ENCODE data around the gene CD300LB. TPM values are rescaled to one million over a fixed set of nuclear protein-coding genes. Genes with fewer than 3 reads are reported as not detected.
A peak's percentile ranks its signal among the peaks of the same experiment; 100 is the strongest.

CD300LB gene
- total RNA-seq, 1 experiment from 2014 or later, result not detected

DNA sequence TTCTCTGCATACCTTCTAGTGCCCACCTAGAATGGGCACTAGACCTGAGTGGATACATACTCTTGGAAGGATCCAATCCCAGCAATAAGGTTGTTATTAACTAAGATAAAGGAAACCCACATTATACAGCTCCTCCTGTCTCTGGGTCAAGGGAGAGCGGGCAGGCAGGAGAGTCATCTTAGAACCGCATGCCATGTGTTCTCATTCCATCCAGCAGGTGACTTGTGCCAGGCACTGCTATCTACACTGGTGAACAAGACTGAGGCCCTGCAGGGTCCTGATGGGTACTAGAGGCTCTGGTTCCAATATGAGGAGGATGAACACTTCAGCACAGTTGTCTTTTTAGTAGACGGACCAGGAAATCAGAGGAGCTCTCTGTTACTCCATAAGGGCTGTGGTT, 41.9 kb upstream of the CD300LB start:
- no peak for DNase-seq (ENCODE audit: low spot score)
- peaks cover 10% of the 10 kb centered on the region for H3K9me3 Mint-ChIP-seq
- CTCF ChIA-PET, result interaction anchor here (0.6 to 1.0 kb wide), 6 partner anchors 19 to 172 kb away, joined by 3 to 5 read pairs (median 3); partner anchors contain the start of gene CD300LD
- TF ChIP-seq, protein P1, sequence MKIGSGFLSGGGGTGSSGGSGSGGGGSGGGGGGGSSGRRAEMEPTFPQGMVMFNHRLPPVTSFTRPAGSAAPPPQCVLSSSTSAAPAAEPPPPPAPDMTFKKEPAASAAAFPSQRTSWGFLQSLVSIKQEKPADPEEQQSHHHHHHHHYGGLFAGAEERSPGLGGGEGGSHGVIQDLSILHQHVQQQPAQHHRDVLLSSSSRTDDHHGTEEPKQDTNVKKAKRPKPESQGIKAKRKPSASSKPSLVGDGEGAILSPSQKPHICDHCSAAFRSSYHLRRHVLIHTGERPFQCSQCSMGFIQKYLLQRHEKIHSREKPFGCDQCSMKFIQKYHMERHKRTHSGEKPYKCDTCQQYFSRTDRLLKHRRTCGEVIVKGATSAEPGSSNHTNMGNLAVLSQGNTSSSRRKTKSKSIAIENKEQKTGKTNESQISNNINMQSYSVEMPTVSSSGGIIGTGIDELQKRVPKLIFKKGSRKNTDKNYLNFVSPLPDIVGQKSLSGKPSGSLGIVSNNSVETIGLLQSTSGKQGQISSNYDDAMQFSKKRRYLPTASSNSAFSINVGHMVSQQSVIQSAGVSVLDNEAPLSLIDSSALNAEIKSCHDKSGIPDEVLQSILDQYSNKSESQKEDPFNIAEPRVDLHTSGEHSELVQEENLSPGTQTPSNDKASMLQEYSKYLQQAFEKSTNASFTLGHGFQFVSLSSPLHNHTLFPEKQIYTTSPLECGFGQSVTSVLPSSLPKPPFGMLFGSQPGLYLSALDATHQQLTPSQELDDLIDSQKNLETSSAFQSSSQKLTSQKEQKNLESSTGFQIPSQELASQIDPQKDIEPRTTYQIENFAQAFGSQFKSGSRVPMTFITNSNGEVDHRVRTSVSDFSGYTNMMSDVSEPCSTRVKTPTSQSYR (CRISPR knock-in tag; IDR thresholded peaks at IDR 0.05), result no peak
- no peak for TF ChIP-seq PRRX2 (CRISPR knock-in tag; IDR thresholded peaks at IDR 0.05)
- TF ChIP-seq SP1 (CRISPR knock-in tag; conservative IDR thresholded peaks at IDR 0.05), result no peak
- H3K4me3 Mint-ChIP-seq, result no peak overlapping the region
- peak; percentile 39; the same call in 1 of the 2 replicates for ATAC-seq
- H3K4me1 Mint-ChIP-seq, result peaks cover 6% of the 10 kb centered on the region
- POLR2A ChIA-PET, result no interaction called here
- H3K27ac Mint-ChIP-seq, result no peak overlapping the region
- H3K36me3 Mint-ChIP-seq, result no peaks in the 10 kb centered on the region
- H3K27me3 Mint-ChIP-seq (ENCODE audit: low read depth), result peaks cover 14% of the 10 kb centered on the region

DNA sequence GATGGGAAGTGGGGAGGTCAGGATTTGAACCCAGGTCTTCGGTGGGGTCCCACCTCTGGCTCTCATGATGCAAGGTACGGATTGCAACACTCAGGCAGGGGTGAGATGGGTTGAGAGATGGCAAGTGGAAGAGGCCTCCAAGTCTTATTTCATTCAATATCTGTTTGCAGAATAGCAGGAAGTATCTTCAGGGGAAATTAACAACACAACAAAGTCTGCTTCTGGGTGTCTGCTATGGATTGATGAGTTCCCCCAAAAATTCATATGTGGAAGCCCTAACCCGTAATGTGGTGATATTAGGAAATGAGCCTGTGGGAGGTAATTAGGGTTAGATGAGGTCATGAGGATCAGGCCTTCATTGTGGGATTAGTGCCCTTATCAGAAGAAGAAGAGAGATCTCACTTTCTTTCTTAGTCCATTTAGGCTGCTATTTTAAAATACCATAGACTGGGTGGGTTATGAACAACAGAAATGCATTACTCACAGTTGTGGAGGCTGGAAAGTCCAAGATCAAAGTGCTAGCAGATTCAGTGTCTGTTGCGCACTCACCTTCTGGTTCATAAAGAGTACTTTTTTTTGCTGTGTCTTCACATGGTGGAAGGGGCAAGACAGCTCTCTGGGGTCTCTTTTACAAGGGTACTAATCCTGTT, 40.5 kb upstream of the CD300LB start:
- CTCF ChIA-PET, result interaction anchor here (1.1 kb wide), 1 partner anchor 166 kb away, joined by 3 read pairs; the partner anchor contains the start of gene RAB37
- DNase-seq (ENCODE audit: low spot score) (no peak), ATAC-seq (no peak)
- TF ChIP-seq, protein P2, sequence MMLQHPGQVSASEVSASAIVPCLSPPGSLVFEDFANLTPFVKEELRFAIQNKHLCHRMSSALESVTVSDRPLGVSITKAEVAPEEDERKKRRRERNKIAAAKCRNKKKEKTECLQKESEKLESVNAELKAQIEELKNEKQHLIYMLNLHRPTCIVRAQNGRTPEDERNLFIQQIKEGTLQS (CRISPR knock-in tag; conservative IDR thresholded peaks at IDR 0.05), result no peak
- no peak for TF ChIP-seq ZNF263 (CRISPR knock-in tag; IDR thresholded peaks at IDR 0.05; ENCODE audit: low read depth)
- TF ChIP-seq, protein P3, sequence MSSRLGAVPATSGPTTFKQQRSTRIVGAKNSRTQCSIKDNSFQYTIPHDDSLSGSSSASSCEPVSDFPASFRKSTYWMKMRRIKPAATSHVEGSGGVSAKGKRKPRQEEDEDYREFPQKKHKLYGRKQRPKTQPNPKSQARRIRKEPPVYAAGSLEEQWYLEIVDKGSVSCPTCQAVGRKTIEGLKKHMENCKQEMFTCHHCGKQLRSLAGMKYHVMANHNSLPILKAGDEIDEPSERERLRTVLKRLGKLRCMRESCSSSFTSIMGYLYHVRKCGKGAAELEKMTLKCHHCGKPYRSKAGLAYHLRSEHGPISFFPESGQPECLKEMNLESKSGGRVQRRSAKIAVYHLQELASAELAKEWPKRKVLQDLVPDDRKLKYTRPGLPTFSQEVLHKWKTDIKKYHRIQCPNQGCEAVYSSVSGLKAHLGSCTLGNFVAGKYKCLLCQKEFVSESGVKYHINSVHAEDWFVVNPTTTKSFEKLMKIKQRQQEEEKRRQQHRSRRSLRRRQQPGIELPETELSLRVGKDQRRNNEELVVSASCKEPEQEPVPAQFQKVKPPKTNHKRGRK (CRISPR knock-in tag; IDR thresholded peaks at IDR 0.05; ENCODE audit: borderline replicate concordance), result no peak
- TF ChIP-seq, protein P4, sequence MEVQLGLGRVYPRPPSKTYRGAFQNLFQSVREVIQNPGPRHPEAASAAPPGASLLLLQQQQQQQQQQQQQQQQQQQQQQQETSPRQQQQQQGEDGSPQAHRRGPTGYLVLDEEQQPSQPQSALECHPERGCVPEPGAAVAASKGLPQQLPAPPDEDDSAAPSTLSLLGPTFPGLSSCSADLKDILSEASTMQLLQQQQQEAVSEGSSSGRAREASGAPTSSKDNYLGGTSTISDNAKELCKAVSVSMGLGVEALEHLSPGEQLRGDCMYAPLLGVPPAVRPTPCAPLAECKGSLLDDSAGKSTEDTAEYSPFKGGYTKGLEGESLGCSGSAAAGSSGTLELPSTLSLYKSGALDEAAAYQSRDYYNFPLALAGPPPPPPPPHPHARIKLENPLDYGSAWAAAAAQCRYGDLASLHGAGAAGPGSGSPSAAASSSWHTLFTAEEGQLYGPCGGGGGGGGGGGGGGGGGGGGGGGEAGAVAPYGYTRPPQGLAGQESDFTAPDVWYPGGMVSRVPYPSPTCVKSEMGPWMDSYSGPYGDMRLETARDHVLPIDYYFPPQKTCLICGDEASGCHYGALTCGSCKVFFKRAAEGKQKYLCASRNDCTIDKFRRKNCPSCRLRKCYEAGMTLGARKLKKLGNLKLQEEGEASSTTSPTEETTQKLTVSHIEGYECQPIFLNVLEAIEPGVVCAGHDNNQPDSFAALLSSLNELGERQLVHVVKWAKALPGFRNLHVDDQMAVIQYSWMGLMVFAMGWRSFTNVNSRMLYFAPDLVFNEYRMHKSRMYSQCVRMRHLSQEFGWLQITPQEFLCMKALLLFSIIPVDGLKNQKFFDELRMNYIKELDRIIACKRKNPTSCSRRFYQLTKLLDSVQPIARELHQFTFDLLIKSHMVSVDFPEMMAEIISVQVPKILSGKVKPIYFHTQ (CRISPR knock-in tag; IDR thresholded peaks at IDR 0.05), result no peak
- TF ChIP-seq, protein P5, sequence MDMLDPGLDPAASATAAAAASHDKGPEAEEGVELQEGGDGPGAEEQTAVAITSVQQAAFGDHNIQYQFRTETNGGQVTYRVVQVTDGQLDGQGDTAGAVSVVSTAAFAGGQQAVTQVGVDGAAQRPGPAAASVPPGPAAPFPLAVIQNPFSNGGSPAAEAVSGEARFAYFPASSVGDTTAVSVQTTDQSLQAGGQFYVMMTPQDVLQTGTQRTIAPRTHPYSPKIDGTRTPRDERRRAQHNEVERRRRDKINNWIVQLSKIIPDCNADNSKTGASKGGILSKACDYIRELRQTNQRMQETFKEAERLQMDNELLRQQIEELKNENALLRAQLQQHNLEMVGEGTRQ (CRISPR knock-in tag; IDR thresholded peaks at IDR 0.05), result no peak
- no peak for TF ChIP-seq TEAD1 (CRISPR knock-in tag; IDR thresholded peaks at IDR 0.05)
- TF ChIP-seq GABPB1 (CRISPR knock-in tag; IDR thresholded peaks at IDR 0.05), result no peak
- TF ChIP-seq RORB (CRISPR knock-in tag; IDR thresholded peaks at IDR 0.05), result no peak
- no peak for TF ChIP-seq KAT7 (CRISPR knock-in tag; IDR thresholded peaks at IDR 0.05; ENCODE audit: borderline replicate concordance)
- TF ChIP-seq, protein P6, sequence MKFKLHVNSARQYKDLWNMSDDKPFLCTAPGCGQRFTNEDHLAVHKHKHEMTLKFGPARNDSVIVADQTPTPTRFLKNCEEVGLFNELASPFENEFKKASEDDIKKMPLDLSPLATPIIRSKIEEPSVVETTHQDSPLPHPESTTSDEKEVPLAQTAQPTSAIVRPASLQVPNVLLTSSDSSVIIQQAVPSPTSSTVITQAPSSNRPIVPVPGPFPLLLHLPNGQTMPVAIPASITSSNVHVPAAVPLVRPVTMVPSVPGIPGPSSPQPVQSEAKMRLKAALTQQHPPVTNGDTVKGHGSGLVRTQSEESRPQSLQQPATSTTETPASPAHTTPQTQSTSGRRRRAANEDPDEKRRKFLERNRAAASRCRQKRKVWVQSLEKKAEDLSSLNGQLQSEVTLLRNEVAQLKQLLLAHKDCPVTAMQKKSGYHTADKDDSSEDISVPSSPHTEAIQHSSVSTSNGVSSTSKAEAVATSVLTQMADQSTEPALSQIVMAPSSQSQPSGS (CRISPR knock-in tag; IDR thresholded peaks at IDR 0.05; ENCODE audit: borderline replicate concordance, low read depth), result no peak
- TF ChIP-seq ZNF138 (CRISPR knock-in tag; conservative IDR thresholded peaks at IDR 0.05), result no peak
- no peak for TF ChIP-seq TP53 (CRISPR knock-in tag; IDR thresholded peaks at IDR 0.05)
- no peak for TF ChIP-seq MYBL2 (CRISPR knock-in tag; IDR thresholded peaks at IDR 0.05)
- no peak for TF ChIP-seq SMAD4 (CRISPR knock-in tag; IDR thresholded peaks at IDR 0.05)
- TF ChIP-seq HMGA2 (CRISPR knock-in tag; IDR thresholded peaks at IDR 0.05), result no peak
- TF ChIP-seq RELA (CRISPR knock-in tag; IDR thresholded peaks at IDR 0.05; ENCODE audit: borderline replicate concordance), result no peak
- TF ChIP-seq, protein P7, sequence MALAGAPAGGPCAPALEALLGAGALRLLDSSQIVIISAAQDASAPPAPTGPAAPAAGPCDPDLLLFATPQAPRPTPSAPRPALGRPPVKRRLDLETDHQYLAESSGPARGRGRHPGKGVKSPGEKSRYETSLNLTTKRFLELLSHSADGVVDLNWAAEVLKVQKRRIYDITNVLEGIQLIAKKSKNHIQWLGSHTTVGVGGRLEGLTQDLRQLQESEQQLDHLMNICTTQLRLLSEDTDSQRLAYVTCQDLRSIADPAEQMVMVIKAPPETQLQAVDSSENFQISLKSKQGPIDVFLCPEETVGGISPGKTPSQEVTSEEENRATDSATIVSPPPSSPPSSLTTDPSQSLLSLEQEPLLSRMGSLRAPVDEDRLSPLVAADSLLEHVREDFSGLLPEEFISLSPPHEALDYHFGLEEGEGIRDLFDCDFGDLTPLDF (CRISPR knock-in tag; IDR thresholded peaks at IDR 0.05), result no peak
- TF ChIP-seq, protein P8, sequence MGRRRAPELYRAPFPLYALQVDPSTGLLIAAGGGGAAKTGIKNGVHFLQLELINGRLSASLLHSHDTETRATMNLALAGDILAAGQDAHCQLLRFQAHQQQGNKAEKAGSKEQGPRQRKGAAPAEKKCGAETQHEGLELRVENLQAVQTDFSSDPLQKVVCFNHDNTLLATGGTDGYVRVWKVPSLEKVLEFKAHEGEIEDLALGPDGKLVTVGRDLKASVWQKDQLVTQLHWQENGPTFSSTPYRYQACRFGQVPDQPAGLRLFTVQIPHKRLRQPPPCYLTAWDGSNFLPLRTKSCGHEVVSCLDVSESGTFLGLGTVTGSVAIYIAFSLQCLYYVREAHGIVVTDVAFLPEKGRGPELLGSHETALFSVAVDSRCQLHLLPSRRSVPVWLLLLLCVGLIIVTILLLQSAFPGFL (CRISPR knock-in tag; IDR thresholded peaks at IDR 0.05; ENCODE audit: borderline replicate concordance), result no peak
- no peak for TF ChIP-seq ETV6 (CRISPR knock-in tag; IDR thresholded peaks at IDR 0.05)
- TF ChIP-seq CBFB (CRISPR knock-in tag; IDR thresholded peaks at IDR 0.05; ENCODE audit: low read depth), result no peak
- H3K27ac Mint-ChIP-seq, result no peak overlapping the region
- no peak overlapping the region for H3K4me3 Mint-ChIP-seq
- H3K27me3 Mint-ChIP-seq (ENCODE audit: low read depth), result peaks cover 14% of the 10 kb centered on the region
- POLR2A ChIA-PET, result no interaction called here
- peaks cover 6% of the 10 kb centered on the region for H3K4me1 Mint-ChIP-seq
- peaks cover 10% of the 10 kb centered on the region for H3K9me3 Mint-ChIP-seq
- no peaks in the 10 kb centered on the region for H3K36me3 Mint-ChIP-seq
